GM18909 (cell line): ENCODE measurements around the gene ANKRD65.
"Not testable (repeated sequence)": the region's sequence is repeated elsewhere in the genome, so short reads cannot be mapped to it uniquely, and the experiment has no call there.

Experiments used
- ATAC-seq: cut with Tn5 transposase; IDR thresholded peaks from one replicate; pipeline ENCODE4 v1.9.1; 2021; ENCODE audit warnings: mild to moderate bottlenecking; ENCODE audit not compliant: unreplicated experiment, poor library complexity

ANKRD65 gene

GRCh38 chr1:1373815-1374588 lies 47.1 kb downstream of the ANKRD65 start:
- ATAC-seq: no peak

GRCh38 chr1:1373051-1373814 lies 47.8 kb downstream of the ANKRD65 start:
- no peak for ATAC-seq

- no peak for ATAC-seq
Measured at GRCh38 chr1:1371746-1372711, 49.0 kb downstream of the ANKRD65 start.

GRCh38 chr1:1371364-1371745 lies 49.7 kb downstream of the ANKRD65 start:
- ATAC-seq: no peak

- ATAC-seq: no peak
Measured at GRCh38 chr1:1370771-1371300, 50.2 kb downstream of the ANKRD65 start.

- not testable (repeated sequence) for ATAC-seq
Measured at GRCh38 chr1:1370094-1370493, 51.0 kb downstream of the ANKRD65 start.
